ENCODE data around the gene CRY1.

The CRY1 gene

DNA sequence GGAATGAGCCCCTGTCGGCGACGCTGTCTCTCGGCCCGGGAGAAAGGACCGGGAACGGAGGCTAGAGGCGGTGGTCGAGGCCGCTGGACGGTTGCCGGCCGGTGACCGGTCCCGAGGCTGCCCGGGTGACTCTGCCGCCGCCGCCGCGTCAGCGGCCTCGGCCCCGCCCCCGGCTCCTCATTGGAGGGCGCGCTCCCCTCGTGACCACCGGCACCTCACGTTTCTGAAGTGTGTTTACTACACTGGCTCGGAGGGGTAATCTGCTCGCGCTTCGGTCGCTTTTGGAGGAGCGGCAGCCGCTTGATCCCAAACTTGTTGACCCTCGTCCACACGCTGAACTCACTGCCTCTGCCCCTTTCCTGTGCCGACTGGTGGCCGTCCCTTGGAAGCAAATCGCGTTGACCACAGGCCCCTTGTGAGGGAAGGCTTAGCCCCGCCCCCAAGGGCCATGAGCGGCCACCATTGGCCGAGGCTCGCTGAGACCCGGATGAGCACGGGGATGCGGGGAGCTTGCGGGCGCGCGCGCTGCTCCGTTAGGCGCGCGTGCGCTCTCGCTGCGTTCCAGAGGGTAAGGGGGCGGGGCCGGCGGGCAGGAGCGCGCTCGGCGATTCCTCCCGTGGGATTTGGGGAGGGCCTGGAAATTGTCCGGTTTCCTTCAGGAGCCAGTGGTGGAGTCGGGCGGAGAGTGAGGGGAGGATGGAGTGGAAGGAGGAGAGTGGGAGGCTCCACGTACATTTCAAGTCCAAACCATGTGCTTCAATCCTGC, at the start of gene CRY1:
TSS of gene CRY1 (minus strand) at position 133 of the 766 bp plus-strand sequence. CDS start 588 bp downstream, outside the sequence.
- peak; percentile 86 to 90 (median 89) for DNase-seq (ENCODE audit: low read depth in 2 of 3, low spot score in 2 of 3)

DNA sequence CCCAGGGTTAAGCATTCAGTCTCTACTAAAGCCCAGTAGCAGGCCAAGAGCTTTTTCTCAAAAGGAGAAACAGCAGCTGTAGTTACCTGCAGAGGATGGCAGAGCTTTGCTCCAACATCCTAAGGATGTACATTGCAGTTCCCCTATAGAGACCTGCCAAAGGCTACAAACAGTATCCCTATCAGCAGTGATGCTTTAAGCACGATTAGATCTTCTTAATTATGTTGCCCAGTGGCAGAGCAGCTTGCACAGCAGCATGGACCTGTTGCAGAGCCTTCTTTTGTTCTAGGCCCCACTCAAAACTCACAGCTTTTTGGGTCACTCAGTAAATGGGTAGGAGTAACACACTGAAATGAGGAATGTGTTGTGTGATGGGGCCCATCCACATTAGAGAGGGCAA, 46.4 kb upstream of the CRY1 start:
- no peak for DNase-seq (ENCODE audit: low read depth in 2 of 3, low spot score in 2 of 3)

DNA sequence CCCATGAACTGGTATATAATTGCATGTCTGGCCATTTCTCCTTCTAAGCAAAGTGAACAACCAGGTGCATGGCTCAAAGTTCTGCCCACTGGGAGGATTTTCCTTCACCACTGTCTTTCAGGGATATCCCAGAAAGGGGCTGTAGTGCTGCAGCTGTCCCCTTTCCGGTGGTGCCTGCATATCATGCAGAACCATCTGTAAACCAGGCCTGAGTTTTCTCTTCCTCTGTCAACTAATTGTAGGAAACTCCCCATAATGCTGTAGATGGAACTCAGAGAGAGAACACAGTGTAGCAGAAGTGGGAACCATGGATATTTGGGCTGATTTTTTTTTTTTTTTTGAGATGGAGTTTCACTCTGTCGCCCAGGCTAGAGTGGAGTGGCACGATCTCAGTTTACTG, 45.6 kb upstream of the CRY1 start:
- no peak for DNase-seq (ENCODE audit: low read depth in 2 of 3, low spot score in 2 of 3)

DNA sequence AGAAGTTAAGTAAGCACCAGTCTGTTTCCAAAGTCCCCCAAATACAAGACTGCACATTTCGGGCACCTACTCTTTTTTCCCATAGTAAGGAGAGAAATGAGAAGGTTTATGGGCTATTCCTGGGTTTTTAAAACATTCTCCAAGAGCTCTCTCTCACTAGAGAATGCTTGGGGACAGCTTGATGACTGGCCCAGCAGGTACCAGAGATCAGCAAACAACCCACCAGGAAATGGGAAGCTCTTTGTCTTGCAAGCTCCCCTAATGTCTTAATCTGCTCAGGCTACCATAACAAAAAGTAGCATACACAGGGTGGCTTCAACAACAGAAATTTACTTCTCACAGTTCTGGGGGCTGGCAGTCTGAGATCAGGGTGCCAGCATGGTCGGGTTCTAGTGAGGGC, 41.8 kb upstream of the CRY1 start:
- DNase-seq (ENCODE audit: low read depth in 2 of 3, low spot score in 2 of 3): no peak

DNA sequence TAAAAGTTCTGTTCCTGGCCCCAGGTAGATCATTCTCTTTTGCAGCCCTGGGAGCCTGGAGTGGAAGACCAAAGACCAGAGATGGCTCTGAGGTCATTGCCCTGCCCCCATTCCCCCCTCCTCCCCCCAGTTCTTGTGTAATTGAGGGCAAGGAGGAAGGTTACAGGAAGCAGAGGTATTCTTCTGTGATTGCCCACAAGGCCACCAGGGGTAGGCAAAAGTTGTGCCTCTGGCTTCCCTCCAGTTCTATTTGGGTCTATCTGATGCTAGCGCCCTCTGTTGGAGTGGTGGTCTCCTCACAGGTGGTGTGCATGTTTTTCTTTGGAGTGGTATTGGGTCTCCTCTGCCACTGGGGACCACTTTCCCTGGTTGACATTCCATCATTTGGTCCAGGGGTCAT, 41.2 kb upstream of the CRY1 start:
- DNase-seq (ENCODE audit: low read depth in 2 of 3, low spot score in 2 of 3): peak in 1 of 3 experiments; percentile 4

DNA sequence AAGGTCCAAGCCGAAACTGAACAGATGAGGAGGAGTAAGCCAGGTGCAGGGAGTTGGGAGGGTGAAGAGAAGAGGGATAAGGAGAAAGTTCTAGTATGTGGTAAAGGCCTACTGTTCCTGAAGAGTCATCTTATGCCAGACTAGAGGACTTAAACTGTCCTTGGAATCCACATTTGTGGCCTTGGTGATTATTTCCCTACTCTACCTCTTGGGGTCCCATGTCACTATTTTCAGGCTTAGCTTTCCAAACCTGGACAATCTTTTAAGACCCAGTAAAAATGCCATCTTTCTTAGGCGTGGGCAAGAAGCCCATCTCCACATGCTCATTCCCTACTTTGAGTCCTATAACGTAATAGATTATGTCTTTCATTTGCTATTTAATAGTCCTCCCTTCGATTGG, 40.1 kb upstream of the CRY1 start:
- no peak for DNase-seq (ENCODE audit: low read depth in 2 of 3, low spot score in 2 of 3)

DNA sequence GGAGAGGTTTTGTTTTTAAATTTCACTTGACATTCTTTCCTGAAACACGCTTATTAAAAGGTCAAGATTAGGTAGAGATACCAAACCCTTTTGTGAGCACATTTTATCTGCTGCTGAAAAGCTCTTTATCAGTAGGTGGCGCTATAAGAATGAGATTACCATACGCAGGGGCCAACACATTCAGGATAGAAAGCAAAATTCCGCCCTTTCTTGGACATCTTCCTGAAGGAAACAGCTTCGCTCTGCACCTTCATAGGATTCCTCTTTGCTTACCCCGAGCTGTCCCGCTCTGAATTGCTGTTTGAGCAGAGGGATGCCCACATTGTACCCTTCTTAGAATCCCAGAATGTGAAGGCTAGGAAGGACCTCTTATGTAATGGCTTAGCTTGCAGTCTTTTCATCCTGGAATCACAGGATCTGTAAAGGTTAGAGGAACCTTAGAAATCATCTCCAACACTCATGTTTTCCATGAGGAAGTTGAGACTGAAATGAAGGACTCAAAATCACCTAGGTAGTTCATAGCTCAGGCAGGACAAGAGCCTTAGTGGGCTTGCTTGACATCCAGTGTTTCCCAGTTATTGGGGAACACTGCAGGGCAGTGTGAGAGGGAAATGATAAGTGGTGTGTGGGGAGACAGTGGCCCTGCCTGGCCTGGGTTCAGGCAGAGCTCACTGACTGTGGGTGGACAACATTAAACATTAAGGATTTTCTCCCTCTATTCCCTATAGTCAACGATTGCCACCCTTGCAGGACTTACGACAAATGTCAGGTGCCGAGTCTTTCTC, 38.7 kb upstream of the CRY1 start:
- no peak for DNase-seq (ENCODE audit: low read depth in 2 of 3, low spot score in 2 of 3)

DNA sequence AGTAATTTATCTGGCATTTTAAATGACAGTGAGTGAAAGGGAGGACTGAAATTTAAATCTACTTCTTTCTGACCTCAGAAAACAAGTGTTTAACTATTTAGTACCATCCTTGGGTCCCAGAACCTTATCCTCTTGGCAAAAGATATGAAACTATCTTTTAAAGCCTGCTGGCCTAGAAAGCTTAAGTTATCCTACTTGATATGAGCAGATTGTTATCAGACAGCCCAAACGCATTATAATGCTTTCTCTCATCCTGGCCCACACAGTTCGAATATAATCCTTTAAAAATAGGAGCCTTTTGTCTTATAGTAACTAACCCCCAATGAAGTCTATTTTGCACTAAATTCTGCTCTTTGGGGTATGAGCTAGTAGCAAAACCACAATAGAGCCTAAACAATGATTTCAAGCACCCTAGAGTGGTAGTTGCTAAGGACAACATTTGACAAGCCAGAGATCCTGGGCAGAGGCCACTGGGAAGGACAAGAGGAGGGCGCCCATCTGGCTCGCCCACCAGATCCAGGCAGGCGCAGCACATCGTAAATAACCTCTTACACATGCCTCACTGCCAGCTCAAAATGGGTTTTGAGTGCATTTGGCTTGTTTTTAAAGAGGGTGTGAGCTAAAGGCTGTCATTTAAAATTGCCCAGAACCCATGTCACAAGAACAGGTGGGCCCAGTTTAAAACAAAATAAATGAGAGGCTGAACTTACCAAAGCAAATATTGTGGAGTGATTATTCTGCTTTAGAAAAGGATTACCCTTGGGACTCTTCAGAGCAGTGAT, 37.7 kb upstream of the CRY1 start:
- DNase-seq (ENCODE audit: low read depth in 2 of 3, low spot score in 2 of 3): no peak

DNA sequence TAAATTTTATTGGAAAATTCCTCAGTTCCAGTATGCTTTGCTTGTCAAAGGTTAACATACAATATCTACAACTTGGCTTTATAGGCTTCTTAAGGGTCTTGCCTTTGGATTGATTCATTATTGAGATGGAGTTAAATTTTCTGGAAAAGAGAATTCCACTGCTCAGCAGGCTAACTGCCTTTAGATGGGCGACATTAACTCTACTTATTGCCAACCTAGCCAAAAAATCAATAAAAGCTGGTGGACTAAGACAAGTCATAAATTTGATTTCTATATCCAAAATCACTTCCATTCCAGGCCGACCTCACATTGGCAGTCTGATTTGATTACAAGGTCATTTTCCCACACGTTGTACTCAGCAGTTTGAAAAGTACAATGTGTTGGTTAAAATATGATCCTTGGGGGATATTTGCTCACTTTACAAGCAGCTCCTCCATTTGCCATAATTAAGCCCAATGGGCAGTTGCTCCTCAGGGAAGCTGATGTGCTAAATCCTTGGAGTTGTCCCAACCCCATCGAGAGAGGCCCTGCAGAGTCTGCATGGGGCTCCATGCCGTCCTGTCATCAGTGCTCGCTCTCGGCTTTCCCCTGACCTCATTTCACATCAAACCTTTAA, 36.1 kb upstream of the CRY1 start:
- DNase-seq (ENCODE audit: low read depth in 2 of 3, low spot score in 2 of 3): no peak

DNA sequence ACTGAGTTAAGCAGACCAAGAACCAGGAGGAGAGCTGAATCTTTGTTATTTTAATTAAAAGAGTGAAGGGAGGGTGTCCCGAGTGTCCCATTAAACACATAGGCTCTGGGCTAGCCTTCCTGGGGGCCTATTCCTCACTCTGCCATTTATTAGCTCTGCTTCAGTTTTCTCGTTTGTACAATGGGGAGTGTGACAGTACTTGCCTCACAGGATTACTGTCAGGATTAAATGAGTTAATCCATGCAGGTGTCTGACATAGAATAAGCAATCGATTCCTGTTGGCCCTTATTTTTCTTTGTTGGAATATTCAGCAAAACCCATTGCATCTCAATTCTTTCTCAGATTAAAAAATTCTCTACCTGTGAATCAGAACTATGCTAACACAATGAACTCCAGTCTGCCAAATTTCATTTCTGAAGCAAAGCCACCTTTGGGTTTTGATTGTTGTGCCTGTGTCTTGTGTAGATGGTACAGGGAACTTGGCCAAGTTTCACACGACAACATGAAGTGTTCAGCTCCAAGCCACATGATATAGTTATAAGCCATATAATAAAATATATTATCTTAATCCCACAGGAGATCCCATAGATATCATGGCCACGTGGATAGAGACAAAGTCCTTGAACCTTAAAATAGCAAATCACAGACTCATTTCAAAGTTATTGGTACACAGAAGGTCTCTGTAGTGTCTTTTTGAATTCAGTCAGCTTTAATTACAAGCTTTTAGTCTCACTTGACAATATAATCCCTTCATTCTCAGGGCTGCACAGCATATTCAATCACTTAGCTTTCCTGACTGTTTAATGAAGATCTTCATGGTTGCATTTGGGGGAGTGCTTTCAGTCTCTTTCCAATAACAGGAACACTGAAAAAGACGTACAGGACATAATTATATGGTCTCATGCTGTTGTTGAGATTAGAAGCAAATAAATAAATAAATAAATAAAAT, 34.4 kb upstream of the CRY1 start:
- no peak for DNase-seq (ENCODE audit: low read depth in 2 of 3, low spot score in 2 of 3)

DNA sequence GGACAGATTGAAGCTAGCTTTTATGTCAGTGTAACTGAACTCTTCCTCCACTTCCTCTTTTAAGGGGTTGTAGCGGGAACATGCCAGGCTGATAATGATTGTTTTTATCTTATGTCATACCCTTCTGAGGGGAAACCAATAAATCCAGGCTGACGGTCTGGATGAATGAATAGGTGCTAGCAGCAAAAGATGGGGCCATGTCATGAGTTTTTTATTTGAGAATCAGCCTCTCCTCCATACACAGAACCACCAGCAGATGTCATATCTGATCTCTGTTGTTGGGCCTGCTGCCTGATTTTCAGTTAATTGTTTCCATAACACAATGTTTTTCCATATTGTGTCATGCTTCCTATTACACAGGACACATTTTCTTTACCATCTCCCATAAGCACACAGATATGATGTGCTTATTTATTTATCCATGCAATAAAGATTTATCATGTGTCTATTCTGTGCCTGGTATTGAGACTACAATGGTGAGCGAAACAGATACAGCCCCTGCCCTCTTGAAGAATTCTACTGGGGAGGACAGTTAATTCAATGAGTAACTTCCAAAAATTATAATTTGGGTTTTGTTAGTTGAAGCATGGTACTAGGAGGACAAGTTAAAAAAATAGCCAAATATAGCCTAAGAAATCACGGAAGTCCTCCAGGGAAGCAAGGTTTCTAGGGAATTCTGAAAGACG, 33.6 kb upstream of the CRY1 start:
- DNase-seq (ENCODE audit: low read depth in 2 of 3, low spot score in 2 of 3): no peak

DNA sequence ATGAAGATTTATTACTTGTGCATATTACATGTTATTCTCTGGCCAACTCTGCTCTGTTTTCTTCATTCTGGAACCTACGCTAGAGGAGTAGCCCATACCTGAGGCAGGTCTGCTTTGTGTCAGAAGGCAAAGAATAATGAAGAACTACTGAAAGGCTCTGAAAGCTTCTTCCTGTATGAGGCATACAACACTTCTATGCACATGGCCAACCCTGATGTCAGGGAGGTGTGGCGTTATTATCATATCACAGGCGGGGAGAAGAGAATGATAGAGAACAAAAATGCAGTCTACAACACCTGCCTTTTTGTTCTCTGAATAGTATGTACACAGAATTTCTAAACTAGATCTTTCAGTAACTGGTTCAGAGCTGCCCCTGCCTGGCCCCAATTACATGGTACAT, 32.5 kb upstream of the CRY1 start:
- DNase-seq (ENCODE audit: low read depth in 2 of 3, low spot score in 2 of 3): no peak

DNA sequence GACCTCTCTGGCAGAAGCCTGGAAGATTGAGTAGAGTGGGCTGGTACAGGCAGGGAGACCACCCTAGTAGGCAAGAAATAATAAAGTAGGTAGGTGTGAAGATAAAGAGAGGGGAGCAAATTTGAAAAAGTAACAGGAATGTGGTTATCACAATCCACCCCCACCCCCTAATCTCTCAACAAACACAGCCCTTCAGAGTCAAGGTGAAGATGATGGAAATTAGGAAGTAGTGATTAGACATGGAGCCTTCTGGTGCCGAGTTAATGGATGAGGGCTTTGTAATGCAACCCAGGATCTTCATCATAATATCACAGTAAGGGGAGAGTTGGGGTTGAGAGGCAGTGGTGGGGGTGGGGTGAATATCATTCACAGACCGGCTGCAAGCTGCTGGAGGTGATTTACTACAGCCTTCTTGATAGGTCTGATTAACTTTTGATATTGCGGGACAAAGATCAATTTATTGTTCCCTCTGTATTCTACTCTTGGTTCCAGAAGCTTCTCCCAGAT, 29.2 kb upstream of the CRY1 start:
- no peak for DNase-seq (ENCODE audit: low read depth in 2 of 3, low spot score in 2 of 3)

DNA sequence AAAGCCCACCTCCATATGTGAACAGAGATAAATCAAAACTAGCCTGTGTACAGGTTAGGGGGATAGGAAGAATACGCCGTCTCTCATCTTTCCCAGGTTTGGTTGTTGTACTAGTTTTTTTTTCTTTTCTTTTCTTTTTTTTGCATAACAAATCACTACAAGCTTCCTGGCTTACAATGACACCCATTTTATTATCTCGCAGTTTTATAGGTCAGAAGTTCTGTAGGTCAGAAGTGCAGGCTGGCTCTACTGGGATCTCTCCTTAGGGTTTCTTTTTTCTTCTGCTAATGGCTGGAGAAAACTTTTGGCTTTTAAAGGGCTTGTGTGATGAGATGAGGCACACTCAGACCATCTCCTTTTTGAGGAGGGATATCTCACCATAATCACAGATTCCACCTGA, 25.7 kb upstream of the CRY1 start:
- DNase-seq (ENCODE audit: low read depth in 2 of 3, low spot score in 2 of 3): no peak

DNA sequence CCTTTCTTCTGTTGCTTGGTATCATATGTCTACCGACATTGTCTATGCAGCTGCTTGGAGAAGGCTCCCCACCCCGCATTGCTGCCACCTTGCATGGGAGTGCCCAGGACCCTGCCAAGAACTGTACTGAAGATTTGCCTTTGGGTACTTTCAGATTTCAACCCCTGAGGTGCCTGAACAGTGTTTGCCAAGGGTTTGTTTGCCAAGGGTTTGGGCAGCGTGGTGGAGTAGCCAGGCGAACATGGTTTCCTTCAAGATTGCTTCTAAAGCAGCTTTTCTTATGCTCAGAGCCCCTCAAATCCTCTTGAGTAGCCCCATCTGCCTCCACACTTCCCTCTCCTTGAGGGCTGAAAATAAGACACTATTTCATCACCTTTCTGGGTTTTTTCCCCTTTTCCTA, 25.3 kb upstream of the CRY1 start:
- DNase-seq (ENCODE audit: low read depth in 2 of 3, low spot score in 2 of 3): no peak

DNA sequence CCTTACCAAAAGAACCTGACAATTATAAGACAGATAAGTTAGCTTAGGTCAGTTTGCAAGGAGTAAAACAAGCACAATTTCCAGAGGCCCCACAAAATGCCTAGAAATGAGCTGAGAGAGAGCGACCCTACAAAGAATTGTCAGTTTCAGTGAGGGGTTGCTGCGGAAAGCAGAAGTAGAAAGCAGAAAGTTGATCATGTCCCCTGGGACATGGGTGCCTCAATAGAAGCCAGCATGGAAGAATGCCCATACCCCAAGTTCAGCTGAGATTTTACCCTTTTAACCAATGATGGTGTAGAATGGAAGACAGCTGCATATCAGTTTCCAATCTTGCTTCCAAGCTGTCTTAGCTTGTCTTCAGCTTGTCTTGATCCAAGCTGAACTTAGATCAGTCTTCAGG, 21.8 kb upstream of the CRY1 start:
- DNase-seq (ENCODE audit: low read depth in 2 of 3, low spot score in 2 of 3): no peak

DNA sequence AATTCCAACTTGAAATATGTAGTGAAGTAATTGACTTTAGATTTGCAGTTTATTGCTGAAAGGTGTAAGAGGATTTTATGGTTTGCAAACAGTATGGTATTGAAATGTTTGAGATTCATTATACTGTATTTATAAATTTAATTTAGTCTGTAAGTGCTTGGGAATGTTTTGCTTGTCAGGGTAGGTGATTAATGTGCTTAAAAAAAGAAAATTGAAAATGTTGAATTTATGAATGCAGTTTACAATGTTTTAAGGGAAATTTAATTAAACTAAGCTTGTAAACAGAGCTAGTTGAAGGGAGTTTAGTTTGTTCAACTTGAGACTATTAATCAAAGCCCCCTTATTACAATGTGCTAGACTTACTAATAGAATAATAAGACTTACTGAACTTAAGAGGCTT, 18.0 kb upstream of the CRY1 start:
- no peak for DNase-seq (ENCODE audit: low read depth in 2 of 3, low spot score in 2 of 3)

DNA sequence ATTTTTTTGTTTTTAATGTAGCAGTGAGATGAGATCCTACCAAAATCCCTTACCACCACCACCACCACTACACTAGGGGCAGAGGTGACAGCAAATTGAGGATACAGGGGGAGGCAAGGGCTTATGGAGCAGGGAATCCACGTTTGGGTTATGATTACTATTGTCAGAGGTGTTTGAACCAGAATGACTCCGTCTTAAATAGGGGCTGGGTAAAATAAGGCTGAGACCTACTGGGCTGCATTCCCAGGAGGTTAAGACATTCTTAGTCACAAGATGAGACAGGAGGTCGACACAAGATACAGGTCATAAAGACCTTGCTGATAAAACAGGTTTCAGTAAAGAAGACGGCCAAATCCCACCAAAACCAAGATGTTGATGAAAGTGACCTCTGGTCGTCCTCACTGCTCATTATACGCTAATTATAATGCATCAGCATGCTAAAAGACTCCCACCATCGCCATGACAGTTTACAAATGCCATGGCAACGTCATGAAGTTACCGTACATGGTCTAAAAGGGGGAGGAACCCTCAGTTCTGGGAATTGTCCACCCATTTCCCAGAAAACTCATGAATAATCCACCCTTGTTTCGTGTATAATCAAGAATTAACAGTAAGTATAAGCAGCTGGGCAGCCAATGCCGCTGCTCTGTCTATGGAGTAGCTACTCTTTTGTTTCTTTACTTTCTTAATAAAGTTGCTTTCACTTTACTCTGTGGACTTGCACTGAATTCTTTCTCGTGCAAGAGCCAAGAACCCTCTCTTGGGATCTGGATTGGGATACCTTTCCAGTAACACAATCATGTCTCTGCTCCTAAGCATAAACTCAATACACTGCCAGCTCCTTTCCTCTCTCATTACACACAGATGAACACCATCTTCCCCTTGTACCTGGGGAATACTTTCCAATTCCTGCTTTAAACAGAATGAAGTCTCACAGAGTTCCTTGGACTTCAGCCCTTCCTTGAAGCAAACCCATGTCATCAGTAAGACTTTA, 16.7 kb upstream of the CRY1 start:
- DNase-seq (ENCODE audit: low read depth in 2 of 3, low spot score in 2 of 3): no peak

Data from activated CD8-positive, alpha-beta memory T cell treated with anti-CD3 and anti-CD28 coated beads for 48 hours (primary cell).